IPS DF 19.7 (cell line): ENCODE measurements around the gene GSE1.

Source experiments
- DNase-seq: peaks from one replicate; pipeline ENCODE4 v3.0.0-alpha.2; 2013; ENCODE audit warnings: low read depth, low spot score

Gene GSE1

GRCh38 chr16:85645021-85645589 lies 32.0 kb downstream of the GSE1 start:
- DNase-seq: no peak

- DNase-seq: no peak
Observed at GRCh38 chr16:85646358-85646907, 33.3 kb downstream of the GSE1 start.

- no peak for DNase-seq
Observed at GRCh38 chr16:85646976-85647375, 33.9 kb downstream of the GSE1 start.

- DNase-seq: no peak
Observed at GRCh38 chr16:85648070-85648714, 35.1 kb downstream of the GSE1 start.

GRCh38 chr16:85648805-85649204 lies 35.7 kb downstream of the GSE1 start:
- no peak for DNase-seq

GRCh38 chr16:85649411-85650134 lies 36.5 kb downstream of the GSE1 start:
- no peak for DNase-seq

GRCh38 chr16:85650135-85650843 lies 37.2 kb downstream of the GSE1 start:
- no peak for DNase-seq

- no peak for DNase-seq
Observed at GRCh38 chr16:85650844-85651628, 37.9 kb downstream of the GSE1 start.

GRCh38 chr16:85651629-85652430 lies 38.7 kb downstream of the GSE1 start:
- DNase-seq: no peak

- DNase-seq: no peak
Observed at GRCh38 chr16:85652431-85653221, 39.5 kb downstream of the GSE1 start.

- no peak for DNase-seq
Observed at GRCh38 chr16:85653290-85653891, 40.3 kb downstream of the GSE1 start.

- no peak for DNase-seq
Observed at GRCh38 chr16:85654251-85655095, 41.4 kb downstream of the GSE1 start.

GRCh38 chr16:85655216-85656129 lies 42.4 kb downstream of the GSE1 start:
- no peak for DNase-seq

GRCh38 chr16:85656351-85657266 lies 43.5 kb downstream of the GSE1 start:
- no peak for DNase-seq

GRCh38 chr16:85657267-85657650 lies 44.1 kb downstream of the GSE1 start:
- DNase-seq: no peak

GRCh38 chr16:85657996-85658395 lies 44.9 kb downstream of the GSE1 start:
- DNase-seq: no peak
